Karpas-422 (cell line): ENCODE results near the gene LYZL4. TPM values are rescaled to one million over a fixed set of nuclear protein-coding genes. Genes with fewer than 3 reads are reported as not detected.

ENCODE experiments used
- DNase-seq: peaks from one replicate; pipeline ENCODE4 v3.0.0-alpha.2; 2015
- H2AFZ ChIP-seq: fragments of 200-600 bp; sonication (generic); 2 replicates; pipeline ENCODE4 v1.6.1; 2014; ENCODE audit warnings: antibody characterized with exemption, low read length, mixed read lengths
- H3K27ac ChIP-seq: fragments of 200-600 bp; sonication (generic); 2 replicates; pipeline ENCODE4 v1.5.1; 2014; ENCODE audit warnings: mild to moderate bottlenecking, low read length, moderate library complexity
- H3K27me3 ChIP-seq: fragments of 200-600 bp; sonication (generic); 2 replicates; pipeline ENCODE4 v1.6.1; 2014; ENCODE audit warnings: low read length, mixed read lengths
- H3K36me3 ChIP-seq: fragments of 200-600 bp; sonication (generic); 2 replicates; pipeline ENCODE4 v1.6.1; 2014; ENCODE audit warnings: low read length, mixed read lengths; ENCODE audit not compliant: insufficient read depth
- H3K4me1 ChIP-seq: fragments of 200-600 bp; sonication (generic); 2 replicates; pipeline ENCODE4 v1.6.1; 2014; ENCODE audit warnings: mild to moderate bottlenecking, low read length, mixed read lengths
- H3K4me2 ChIP-seq: fragments of 200-600 bp; sonication (generic); 2 replicates; pipeline ENCODE4 v1.6.1; 2014; ENCODE audit warnings: low read length, low read depth, mild to moderate bottlenecking; ENCODE audit not compliant: poor library complexity, severe bottlenecking
- H3K4me3 ChIP-seq: fragments of 200-600 bp; sonication (generic); 2 replicates; pipeline ENCODE4 v1.5.1; 2014; ENCODE audit warnings: mild to moderate bottlenecking, antibody characterized with exemption, low read length, mixed read lengths
- H3K79me2 ChIP-seq: fragments of 200-600 bp; sonication (generic); 2 replicates; pipeline ENCODE4 v1.6.1; 2014; ENCODE audit warnings: mild to moderate bottlenecking, low read length, mixed read lengths
- H3K9ac ChIP-seq: fragments of 200-600 bp; sonication (generic); 2 replicates; pipeline ENCODE4 v1.6.0; 2014; ENCODE audit warnings: low read length
- H3K9me2 ChIP-seq: fragments of 200-600 bp; sonication (generic), shearing (Covaris generic); replicated peaks from 2 replicates; pipeline ENCODE4 v1.6.0; 2014; ENCODE audit warnings: mild to moderate bottlenecking, low read length, moderate library complexity; ENCODE audit not compliant: insufficient read depth
- H3K9me3 ChIP-seq: fragments of 300-700, 200-600 bp; sonication (generic); 2 replicates; pipeline ENCODE4 v1.6.1; 2014; ENCODE audit warnings: low read length, mixed read lengths
- H4K20me1 ChIP-seq: fragments of 200-600 bp; sonication (generic); 2 replicates; pipeline ENCODE4 v1.6.1; 2014; ENCODE audit warnings: mild to moderate bottlenecking, antibody characterized with exemption, low read length, low read depth; ENCODE audit not compliant: insufficient read depth
- total RNA-seq: library from RNA; depleted of rRNA; stranded (reverse); fragments of >200 nt; shearing (Covaris generic); gene quantifications from 2 replicates; pipeline ENCODE4 v1.2.3, GENCODE V29; 2014; ENCODE audit warnings: low replicate concordance; rRNA removed

LYZL4 gene
- total RNA-seq, 1 experiment from 2014 or later = not detected

DNA sequence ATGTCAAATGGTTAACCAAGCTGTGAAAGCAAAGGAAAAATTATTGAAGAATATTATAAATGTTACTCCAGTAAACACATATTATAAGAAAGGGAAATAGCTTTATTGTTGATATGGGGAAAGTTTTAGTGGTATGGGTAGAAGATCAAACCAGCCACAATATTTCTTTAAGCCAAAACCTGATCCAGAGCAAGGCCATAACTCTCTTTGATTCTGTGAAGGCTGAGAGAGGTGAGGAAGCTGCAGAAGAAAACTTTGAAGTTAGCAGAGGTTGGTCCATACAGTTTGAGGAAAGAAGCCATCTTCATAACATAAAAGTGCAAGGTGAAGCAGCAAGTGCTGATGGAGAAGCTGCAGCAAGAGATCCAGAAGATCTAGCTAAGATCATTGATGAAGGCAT is 54.8 kb downstream of the LYZL4 start:
- H2AFZ ChIP-seq = no peak overlapping the region
- no peak overlapping the region for H3K27ac ChIP-seq
- no peaks in the 10 kb centered on the region for H3K9me3 ChIP-seq
- H3K4me1 ChIP-seq = no peaks in the 10 kb centered on the region
- no peak overlapping the region for H3K9ac ChIP-seq
- H3K4me3 ChIP-seq = no peak overlapping the region
- H3K9me2 ChIP-seq = no peaks in the 10 kb centered on the region
- H3K79me2 ChIP-seq = no peaks in the 10 kb centered on the region
- H3K4me2 ChIP-seq = no peak overlapping the region
- DNase-seq = no peak
- H4K20me1 ChIP-seq = no peaks in the 10 kb centered on the region
- no peaks in the 10 kb centered on the region for H3K36me3 ChIP-seq
- H3K27me3 ChIP-seq = no peaks in the 10 kb centered on the region

GRCh38 chr3:42353631-42354030 is 56.8 kb downstream of the LYZL4 start:
- H3K9ac ChIP-seq = no peak overlapping the region
- no peaks in the 10 kb centered on the region for H3K27me3 ChIP-seq
- no peak overlapping the region for H3K4me2 ChIP-seq
- no peak overlapping the region for H2AFZ ChIP-seq
- no peaks in the 10 kb centered on the region for H3K4me1 ChIP-seq
- DNase-seq = no peak
- no peaks in the 10 kb centered on the region for H3K36me3 ChIP-seq
- H3K9me3 ChIP-seq = no peaks in the 10 kb centered on the region
- H3K27ac ChIP-seq = no peak overlapping the region
- no peak overlapping the region for H3K4me3 ChIP-seq
- H3K9me2 ChIP-seq = no peaks in the 10 kb centered on the region
- no peaks in the 10 kb centered on the region for H4K20me1 ChIP-seq
- no peaks in the 10 kb centered on the region for H3K79me2 ChIP-seq

GRCh38 chr3:42351207-42351606 is 59.2 kb downstream of the LYZL4 start:
- no peak for DNase-seq
- Histone ChIP-seq H4K20me1 (no peaks in the 10 kb centered on the region), H3K4me1 (no peaks in the 10 kb centered on the region), H3K27me3 (no peaks in the 10 kb centered on the region), H3K9ac (no peak overlapping the region), H3K9me2 (no peaks in the 10 kb centered on the region), H2AFZ (no peak overlapping the region), H3K36me3 (no peaks in the 10 kb centered on the region), H3K9me3 (no peaks in the 10 kb centered on the region), H3K4me3 (no peak overlapping the region), H3K79me2 (no peaks in the 10 kb centered on the region), H3K4me2 (no peak overlapping the region), H3K27ac (no peak overlapping the region)

- H3K9ac ChIP-seq = no peak overlapping the region
- H3K4me1 ChIP-seq = no peaks in the 10 kb centered on the region
- no peaks in the 10 kb centered on the region for H3K36me3 ChIP-seq
These were observed 60.4 kb downstream of the LYZL4 start for GRCh38 chr3:42349765-42350594.

DNA sequence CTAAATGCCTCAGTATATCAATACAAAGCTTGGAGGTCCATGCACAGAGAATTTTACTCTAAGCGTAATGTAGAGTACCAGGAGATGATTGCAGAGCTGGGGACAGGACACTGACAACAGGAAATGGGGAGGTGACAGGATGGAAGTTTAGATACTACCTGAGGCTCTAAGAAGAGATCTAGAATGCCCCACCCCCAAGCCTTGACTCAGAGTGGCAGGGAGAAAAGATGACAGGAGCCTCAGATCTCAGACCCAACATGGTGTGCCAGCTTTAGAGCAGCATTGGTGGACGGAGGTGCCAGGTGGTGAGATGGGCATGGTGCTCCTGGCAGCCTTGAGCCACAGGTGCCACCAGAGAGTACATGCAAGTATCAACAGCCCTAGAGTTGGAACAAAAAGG is 62.5 kb downstream of the LYZL4 start:
- Histone ChIP-seq H3K4me3 (no peak overlapping the region), H3K4me1 (no peaks in the 10 kb centered on the region), H3K27me3 (no peaks in the 10 kb centered on the region), H3K9me2 (no peaks in the 10 kb centered on the region), H3K27ac (no peak overlapping the region), H3K9ac (no peak overlapping the region), H3K9me3 (no peaks in the 10 kb centered on the region), H3K79me2 (no peaks in the 10 kb centered on the region), H3K36me3 (no peaks in the 10 kb centered on the region), H2AFZ (no peak overlapping the region), H3K4me2 (no peak overlapping the region), H4K20me1 (no peaks in the 10 kb centered on the region)
- DNase-seq = no peak

More at GRCh38 chr3:42349765-42350594, 60.4 kb downstream of the LYZL4 start:
- Histone ChIP-seq H4K20me1 (no peaks in the 10 kb centered on the region), H3K4me2 (no peak overlapping the region), H3K79me2 (no peaks in the 10 kb centered on the region), H3K27me3 (no peaks in the 10 kb centered on the region), H3K9me3 (no peaks in the 10 kb centered on the region), H2AFZ (no peak overlapping the region), H3K9me2 (no peaks in the 10 kb centered on the region), H3K4me3 (no peak overlapping the region), H3K27ac (no peak overlapping the region)
- DNase-seq = no peak

Other genes with a start within 250 kb of the LYZL4 start
- gene CCK, start 144.4 kb downstream of the LYZL4 start, total RNA-seq = not detected in 2 replicates
- 0.41 and 2.5 TPM in 2 replicates for gene VIPR1, start 92.0 kb upstream of the LYZL4 start, total RNA-seq
- 36.4 and 49.8 TPM in 2 replicates for gene SEC22C, start 171.4 kb upstream of the LYZL4 start, total RNA-seq
- gene SS18L2, start 180.2 kb upstream of the LYZL4 start, total RNA-seq = 57.5 and 105 TPM in 2 replicates
- gene NKTR, start 190.1 kb upstream of the LYZL4 start, total RNA-seq = 103 and 178 TPM in 2 replicates
- gene ZBTB47, start 243.1 kb upstream of the LYZL4 start, total RNA-seq = 0.07 and 0.11 TPM in 2 replicates